NCI-H748 treated with DMSO at 0.1 percent for 48 hours (cell line): Measurements from ENCODE around the gene EPS8L2.
A peak's percentile ranks its signal among the peaks of the same experiment; 100 is the strongest.

Source experiments
- DNase-seq: peaks from one replicate; lab custom pipeline; 2025; lab: John Stamatoyannopoulos, UW

The EPS8L2 gene

DNA sequence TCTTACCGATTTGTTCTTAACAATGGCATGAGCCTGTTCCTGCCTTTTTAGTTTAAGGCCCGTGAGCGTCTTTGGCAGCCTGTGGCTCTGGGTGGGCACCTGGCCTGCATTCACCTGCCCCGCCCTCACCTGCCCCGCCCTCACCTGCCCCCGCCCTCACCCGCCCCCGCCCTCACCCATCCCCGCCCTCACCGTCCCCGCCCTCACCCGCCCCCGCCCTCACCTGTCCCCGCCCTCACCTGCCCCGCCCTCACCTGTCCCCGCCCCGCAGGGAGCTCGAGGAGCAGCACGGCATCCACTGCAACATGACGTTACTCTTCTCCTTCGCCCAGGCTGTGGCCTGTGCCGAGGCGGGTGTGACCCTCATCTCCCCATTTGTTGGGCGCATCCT is 57.0 kb downstream of the EPS8L2 start:
- DNase-seq = peak; percentile 47

DNA sequence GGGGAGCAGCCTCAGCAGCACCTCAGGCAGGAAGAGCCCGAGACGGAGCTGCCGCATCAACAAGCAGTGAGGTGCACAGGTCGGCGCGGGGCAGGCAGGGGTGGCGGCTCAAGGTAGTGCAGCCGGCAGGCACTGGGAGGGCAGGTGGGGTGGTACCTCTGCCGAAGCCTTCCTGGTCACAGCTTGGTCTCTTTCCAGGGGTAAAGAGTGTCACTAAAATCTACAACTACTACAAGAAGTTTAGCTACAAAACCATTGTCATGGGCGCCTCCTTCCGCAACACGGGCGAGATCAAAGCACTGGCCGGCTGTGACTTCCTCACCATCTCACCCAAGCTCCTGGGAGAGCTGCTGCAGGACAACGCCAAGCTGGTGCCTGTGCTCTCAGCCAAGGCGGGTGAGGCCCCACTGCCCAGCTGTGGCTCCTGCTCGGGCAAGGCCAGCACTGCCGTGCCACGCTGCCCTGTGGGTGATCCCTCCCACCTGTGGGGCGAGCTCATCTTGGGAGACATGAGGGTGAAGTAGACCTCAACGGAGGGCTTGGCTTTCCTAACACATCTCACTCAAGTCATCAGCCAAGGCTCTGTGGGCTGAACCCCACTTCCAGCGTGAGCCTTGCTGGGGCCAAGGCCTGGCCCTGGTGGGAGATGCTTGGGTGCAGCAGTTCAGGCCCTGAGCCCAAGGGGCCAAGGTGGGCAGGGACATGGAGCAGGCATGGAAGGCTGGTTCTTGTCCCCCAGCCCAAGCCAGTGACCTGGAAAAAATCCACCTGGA is 57.7 kb downstream of the EPS8L2 start:
- no peak for DNase-seq

DNA sequence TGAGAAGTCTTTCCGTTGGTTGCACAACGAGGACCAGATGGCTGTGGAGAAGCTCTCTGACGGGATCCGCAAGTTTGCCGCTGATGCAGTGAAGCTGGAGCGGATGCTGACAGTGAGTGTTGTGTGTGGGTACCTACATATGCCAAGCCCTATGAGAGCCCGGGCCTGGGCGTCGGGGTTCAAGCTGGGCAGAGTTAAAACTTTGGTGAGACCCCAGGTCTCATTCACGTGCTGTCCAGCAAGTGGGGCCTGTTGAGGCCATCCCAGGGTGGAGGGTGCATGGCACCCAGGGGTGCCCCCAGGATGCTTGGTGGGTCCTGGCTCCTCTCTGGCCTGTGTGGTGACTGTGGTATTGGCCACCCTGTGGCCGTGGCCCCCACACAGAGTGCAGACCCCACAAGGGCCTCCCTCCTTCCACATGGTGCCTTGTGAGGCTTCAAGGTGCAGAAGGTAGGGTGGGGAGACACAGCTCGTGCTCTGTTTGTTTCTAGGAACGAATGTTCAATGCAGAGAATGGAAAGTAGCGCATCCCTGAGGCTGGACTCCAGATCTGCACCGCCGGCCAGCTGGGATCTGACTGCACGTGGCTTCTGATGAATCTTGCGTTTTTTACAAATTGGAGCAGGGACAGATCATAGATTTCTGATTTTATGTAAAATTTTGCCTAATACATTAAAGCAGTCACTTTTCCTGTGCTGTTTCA is 58.4 kb downstream of the EPS8L2 start:
- no peak for DNase-seq

DNA sequence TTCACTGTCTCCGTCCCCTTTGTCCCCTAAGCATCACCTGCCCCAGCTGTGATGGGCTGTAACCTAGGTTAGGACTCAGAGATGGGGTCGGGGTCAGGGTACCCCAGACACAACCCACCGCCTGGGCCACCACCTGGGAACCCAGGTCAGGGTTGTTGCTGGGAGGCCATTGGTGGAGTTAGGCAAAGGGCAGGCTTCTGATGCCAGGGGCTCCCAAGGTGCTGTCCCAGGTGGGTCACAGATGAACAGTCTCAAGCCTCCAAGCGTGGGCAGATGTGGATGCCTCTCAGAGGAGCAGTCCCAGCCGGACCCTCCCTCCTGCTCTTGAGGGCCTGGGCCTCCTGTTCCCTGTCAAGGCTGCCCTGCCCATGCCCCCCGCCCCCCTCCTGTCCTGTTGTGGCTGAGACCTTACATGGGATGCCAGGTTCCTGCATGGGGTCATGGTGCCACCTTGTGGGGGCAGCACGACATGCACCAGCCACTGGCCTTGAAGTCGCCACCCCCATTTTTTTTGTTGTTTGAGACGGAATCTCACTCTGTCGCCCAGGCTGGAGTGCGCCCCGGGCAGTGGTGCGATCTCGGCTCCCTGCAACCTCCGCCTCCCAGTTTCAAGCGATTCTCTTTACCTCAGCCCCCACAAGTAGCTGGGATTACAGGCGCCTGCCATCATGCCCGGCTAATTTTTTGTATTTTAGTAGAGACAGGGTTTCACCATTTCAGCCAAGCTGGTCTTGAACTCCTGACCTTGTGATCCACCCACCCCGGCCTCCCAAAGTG is 59.2 kb downstream of the EPS8L2 start:
- DNase-seq = peak; percentile 18

DNA sequence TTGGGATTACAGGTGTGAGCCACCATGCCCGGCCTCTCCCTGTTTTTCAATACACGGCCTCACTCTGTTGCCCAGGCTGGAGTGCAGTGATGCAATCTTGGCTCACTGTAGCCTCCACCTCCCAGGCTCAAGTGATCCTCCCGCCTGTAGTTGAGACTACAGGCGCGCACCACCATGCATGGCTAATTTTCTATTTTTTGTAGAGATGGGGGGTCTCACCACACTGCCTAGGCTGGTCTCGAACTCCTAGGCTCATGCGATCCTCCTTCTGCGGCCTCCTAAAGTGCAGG is 59.7 kb downstream of the EPS8L2 start:
- no peak for DNase-seq

DNA sequence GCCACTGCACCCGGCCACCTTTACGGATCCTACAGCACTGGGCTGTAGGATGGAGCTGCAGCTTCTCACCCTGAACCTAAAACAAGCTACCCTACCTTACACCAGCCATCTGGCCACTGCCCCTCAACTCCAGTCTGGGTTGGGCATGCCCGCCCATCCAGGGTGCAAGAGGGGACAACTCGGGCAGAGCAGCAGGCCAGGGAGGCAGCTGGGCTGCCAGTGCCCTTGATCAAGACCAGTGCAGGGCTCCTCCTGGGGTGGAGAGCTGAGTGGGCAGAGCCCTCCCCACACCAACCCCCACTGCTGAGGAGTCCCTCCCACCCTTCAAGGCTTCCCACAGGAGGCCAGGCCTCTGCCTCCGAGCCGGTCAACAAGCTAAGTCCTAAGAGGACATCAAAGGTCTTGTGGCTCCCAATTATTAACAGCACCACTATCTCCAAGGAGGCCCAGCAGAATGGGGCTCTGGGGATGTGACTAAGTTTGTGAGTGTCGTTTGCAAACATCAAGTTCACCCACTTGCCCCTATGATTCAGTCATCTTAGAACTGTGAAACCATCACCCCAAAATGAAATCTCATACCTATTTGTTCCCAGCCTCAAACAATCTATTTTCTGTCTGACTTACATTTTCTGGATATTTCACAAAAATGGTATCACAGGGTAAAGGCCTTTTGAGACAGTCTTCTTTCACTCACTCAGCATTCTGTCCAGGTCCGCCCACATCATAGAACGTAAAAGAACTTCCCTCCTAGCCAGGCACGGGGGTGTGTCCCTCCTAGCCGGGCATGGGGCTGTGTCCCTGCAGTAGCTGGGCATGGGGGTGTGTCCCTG is 60.3 kb downstream of the EPS8L2 start:
- DNase-seq = no peak

DNA sequence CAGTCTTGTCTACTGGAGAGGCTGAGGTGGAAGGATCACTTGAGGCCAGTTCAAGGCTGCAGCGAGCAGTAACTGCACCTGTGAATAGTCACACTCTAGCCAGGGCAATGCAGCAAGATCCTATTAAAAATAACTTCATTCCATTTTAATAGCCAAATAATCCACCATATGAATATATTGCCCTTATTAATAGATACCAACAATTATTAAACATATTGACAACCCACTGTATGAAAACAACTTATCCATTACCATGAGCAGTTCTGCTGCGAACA is 60.8 kb downstream of the EPS8L2 start:
- DNase-seq = no peak

DNA sequence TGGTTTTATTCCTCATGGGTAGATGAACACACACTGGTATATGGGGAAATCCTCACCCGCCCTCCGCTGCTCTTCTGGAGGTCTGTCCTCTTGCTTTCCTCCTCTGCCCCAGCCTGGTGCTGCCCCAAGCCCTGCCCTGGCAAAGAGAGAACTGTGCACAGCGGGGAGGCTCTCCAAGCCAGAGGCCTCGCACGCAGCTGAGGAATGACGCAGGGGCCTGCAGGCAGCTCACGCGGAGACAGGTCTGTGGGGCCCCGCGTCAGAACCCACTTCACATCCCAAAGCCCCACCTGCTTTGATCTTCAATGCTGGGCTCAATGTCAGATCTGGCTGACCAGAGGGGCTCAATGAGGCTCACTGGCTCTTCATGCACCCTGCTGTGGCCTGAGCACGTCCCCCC is 61.2 kb downstream of the EPS8L2 start:
- no peak for DNase-seq

DNA sequence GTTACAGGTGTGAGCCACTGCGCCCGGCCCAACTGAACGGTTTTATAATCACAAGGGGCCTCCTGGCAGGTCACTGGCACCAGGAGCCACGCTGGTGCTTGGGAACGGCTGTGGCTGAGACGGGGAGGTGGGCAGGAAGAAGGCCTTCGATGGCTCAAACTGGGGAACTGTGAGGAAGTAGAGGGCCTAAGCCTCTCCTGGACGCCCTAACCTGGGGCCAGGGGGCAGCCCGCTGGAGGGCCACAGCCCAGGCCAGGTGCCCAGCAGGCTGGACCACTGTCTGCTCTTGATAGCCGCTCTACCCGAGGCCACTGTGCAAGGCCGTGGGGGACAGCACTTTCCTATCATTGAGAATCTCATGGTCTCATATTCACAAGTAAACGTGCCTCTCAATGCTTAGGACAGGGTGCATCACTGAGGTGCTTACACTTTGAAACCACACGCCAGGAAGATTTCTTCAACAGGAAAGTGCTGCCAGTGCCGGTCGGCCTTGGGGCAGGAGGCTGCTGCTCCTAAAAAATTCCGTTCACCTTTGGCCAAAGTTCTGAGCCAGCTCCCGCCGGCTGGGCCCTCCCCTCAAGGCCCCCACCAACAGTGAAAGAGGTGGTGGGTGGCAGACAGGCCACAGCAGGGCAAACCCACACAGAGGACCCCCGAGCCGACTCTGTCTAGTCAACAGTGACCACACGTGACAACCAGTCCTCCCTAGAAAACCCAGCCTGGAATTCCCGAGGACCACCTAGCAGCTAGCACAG is 64.0 kb downstream of the EPS8L2 start:
- DNase-seq = no peak

DNA sequence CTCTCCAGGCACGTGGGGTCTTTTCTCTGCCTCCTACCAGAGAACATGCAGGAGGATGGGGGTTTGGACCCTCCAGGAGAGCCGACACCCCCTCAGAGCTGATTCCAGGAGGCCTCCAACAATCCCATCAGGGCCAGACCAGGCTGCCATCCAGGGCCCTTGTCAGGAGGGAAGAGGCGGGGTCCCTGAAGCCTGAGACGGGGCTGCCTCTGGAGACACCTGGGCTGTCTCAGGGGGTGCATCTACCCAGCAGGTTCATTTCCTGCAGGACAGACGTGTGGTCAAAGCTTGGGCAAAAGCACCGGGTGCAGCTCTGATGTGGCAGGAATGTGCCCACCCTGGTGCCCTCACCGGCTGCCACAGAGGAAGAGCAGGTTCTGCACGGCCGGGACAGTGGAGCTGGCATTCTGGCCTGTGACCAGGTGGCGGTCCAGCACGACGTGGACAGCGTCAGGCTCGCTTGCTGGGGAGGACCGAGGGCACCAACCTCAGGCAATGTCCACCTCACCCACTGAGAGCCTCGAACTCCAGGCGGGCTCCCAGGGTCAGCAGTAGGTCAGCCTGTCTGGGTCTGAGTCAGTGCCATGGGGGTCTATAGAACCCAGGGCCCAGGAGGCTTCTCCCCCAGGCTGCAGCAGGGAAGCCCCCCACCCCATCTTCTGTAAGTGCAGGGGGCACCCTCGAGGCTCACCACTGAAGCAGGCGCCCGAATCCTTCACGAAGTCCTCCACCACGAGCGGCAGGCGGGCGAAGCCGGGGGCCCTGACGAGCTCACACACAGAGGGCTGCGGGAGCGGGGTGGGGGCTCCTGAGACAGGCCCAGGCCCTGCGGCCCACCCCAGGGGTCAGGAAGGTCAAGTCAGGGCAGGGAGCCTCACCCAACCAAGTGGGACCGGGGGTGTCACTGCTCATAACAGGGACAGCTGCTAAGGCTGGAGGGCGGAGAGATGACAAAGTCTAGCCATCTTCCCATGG is 64.9 kb downstream of the EPS8L2 start:
- no peak for DNase-seq

DNA sequence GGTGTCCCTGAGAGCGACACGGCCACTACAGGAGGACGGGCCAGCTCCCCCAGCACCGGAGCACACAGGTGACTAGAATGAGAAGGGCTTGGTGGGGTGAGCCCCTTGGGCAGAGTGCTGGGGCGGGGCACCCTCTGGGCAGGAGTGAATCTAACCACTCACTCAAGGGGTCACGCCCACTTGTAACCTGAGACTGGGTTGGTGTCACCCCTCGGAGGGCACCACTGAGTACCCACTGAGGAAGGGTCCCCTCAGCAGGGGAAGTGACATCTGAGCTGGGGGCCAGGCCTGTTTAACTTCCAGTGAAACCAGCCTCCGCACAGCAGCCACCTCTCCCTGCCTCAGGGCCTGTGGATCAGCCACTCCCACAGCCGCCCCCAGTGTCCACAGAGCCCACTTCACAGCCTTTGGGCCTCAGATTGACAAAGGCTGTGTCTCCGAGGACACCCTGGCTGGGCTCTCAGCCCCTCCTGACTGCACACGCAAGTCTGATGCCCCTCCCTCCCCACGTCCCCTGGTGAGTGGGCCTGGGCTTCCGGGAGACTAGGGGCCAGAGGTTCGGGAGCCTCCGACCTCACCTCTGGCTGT is 65.7 kb downstream of the EPS8L2 start:
- DNase-seq = no peak

DNA sequence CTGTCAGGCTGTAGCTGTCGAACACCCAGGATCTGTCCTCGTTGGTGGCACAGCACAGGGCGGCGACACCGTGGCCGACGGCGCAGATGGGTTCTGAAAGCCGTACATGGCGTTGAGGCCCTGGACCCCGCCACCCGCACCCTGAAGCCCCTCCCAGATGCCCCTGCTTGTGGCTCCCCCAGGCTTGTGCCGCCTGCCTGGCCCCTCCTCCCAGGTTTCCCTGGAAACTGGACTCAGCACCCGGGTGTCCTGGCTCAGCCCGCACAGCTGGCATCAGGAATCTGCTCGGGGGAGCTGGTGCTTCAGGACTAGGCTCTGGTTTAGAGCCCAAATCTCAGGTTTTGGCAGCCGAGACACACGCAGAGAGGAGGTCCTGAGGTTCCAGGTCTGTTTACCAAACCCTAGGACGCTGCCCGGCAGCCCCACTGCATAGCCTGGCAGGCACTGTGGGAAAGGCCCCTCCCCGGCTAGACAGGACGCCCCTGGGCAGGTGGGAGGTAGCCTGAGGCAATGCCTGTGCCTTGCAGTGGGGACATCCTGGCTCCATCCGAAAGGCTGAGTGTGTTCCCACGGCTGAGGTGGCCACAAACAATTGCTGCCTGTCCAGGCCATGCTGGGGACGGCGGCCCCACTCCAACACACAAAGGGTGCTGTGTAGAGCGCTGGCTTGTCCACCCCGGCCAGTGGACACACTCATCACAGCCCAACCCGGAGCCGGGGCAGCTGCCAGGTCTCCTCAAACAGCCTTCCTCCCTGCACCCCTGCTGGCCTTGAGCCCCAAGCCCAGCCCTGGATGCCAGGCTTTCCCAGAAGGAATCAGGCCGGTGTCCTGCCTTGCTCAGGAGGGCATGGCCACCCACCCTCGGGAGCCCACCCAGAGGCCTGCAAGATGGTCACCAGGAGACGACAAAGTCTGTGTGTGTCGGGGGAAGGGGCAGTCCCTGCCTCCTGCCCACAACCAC is 66.7 kb downstream of the EPS8L2 start:
- DNase-seq = no peak

DNA sequence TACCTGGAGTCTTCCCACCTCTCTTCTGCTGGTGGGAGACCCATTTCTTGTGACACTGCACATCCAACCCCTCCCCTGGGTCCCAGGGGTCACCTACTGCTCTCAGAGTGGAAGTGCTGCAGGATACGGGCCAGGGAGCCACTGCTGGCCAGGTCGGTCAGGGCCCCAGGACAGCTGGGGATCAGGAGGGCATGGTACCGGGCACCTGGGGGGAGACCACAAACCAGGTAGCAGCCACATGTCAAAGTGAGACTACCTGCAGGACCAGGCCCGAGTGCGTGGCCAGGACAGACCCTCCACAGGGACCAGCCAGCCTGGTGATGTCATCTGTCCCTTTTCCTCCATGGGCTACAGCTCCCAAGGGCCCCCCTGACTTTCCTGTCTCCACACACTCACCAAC is 67.4 kb downstream of the EPS8L2 start:
- DNase-seq = no peak

DNA sequence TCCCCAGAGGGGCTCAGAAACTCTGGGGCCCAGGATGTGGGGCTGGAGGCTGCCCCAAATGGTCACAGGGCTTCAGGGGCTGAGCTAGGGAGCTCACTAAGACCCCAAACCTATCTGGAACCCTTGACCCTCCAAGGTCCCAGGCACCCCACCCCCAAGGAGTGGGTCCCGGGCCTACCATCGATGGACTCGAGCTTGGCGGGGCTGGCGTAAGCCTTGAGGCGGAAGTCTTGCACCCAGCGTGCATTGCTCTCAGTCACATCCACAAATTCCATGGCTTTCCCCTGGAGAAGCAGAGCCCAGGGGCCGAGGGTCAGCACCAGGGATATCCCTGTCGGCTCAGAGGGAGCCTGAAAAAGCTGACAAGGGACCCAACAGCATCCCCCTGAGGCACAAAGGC is 67.8 kb downstream of the EPS8L2 start:
- DNase-seq = no peak

DNA sequence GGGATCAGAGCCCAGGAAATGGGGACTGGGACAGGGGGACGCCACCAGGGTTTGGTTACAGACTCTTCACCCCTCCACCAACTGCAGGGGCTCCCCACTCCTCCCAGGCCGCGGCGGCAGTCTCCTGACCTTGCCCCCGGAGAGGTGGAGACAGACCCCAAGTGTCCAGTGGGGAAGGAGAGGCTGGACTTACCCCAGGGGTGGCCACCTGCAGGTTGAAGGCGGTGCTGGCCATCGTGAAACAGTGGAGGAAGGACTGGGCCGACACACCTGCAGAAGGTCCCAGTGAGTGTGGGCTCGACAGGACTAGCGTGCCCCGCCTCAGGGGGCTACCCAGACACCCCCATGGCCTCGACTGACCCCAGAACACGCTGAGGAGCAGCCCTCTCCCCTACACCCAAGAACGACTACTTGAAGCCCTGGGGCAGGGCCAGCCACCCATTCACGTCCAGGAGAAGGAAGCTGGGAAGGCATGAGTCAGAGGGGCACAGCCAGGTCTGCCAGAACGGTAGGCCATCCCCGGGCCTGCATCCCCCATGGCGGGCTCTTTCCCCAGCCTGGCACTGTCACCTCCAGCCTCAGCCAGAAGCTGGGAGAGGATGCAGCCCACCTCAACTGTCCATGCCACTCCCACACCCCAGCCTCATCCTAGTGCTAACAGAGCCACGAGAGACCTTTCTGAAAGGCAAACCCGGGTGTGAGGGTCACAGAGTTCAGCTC is 69.0 kb downstream of the EPS8L2 start:
- DNase-seq = no peak

DNA sequence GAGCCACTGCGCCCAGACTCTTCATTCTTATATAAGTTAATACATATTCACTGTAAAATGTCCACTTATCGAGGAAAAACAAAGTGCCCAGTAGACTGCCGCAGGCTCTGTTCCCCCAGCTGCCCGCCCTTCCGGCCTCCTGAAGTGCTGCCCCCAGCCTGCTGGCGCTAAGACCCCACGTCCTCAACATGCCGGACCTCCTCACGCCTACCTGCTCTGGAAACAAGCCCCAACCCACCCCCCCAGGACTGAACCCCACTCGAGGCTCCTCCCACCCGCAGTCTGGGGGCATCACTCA is 70.2 kb downstream of the EPS8L2 start:
- no peak for DNase-seq

DNA sequence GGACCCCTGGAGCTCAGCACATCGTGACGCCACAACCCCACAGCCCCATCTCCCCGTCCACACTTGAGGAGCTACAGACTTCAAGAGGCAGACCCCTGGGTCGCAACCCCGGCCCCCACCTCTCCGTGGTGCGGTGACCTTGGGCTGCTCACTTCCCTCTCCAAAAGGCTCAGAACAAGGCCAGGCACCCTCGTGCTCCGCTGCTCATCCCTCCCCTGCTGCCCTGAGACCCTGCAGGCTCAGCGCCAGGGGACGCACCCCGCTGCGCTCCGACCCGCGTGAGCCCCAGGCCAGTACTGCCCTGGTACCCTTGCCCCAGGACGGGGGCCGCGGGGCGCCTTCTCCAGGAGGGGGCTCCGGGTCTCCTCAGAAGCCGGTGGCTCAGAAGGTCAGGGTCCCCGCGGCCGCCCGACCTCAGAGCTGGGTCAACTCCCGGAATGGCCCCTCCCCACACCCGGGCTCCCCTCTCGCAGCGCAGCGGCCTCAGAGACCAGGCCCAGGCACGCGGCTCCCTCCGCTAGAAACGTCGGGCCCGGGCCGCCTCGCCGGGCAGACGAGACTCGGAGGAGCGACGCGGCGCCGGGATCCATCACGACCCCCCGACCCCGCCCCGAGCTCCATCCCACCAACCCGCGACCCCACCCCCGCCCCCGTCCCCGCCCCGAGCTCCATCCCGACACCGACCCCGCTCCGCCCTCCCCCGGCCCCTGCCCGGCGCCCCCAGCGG is 70.7 kb downstream of the EPS8L2 start:
- DNase-seq = no peak
